ENCODE data around the gene EXOC4. TPM values are rescaled to one million over a fixed set of nuclear protein-coding genes. Genes with fewer than 3 reads are reported as not detected.

EXOC4 gene
- total RNA-seq, 1 donor from 2014 or later = 84.0 TPM

GRCh38 chr7:133836666-133837065, 583.8 kb downstream of the EXOC4 start:
- DNase-seq (ENCODE audit: low read depth) = no peak
- no peak overlapping the region for H3K4me3 ChIP-seq (ENCODE audit: low read depth, low read length)
- H3K27me3 ChIP-seq (ENCODE audit: control insufficient read depth, insufficient read depth, low read length) = no peaks in the 10 kb centered on the region
- FAIRE-seq = no peak
- H3K36me3 ChIP-seq (ENCODE audit: control insufficient read depth, insufficient read depth, low read length) = no peaks in the 10 kb centered on the region
- no peak for TF ChIP-seq CTCF (IDR thresholded peaks at IDR 0.05; ENCODE audit: insufficient read depth, low read length, severe bottlenecking)

- no peaks in the 10 kb centered on the region for H3K36me3 ChIP-seq (ENCODE audit: control insufficient read depth, insufficient read depth, low read length)
- DNase-seq (ENCODE audit: low read depth) = no peak
- no peak for TF ChIP-seq CTCF (IDR thresholded peaks at IDR 0.05; ENCODE audit: insufficient read depth, low read length, severe bottlenecking)
- no peak for FAIRE-seq
- H3K4me3 ChIP-seq (ENCODE audit: low read depth, low read length) = no peak overlapping the region
- H3K27me3 ChIP-seq (ENCODE audit: control insufficient read depth, insufficient read depth, low read length) = no peaks in the 10 kb centered on the region
Measured at GRCh38 chr7:133837224-133837623, 584.3 kb downstream of the EXOC4 start.

- no peak for DNase-seq (ENCODE audit: low read depth)
- Histone ChIP-seq H3K36me3 (ENCODE audit: control insufficient read depth, insufficient read depth, low read length) (no peaks in the 10 kb centered on the region), H3K27me3 (ENCODE audit: control insufficient read depth, insufficient read depth, low read length) (no peaks in the 10 kb centered on the region), H3K4me3 (ENCODE audit: low read depth, low read length) (no peak overlapping the region)
- FAIRE-seq = no peak
- no peak for TF ChIP-seq CTCF (IDR thresholded peaks at IDR 0.05; ENCODE audit: insufficient read depth, low read length, severe bottlenecking)
Measured at GRCh38 chr7:133839121-133839520, 586.2 kb downstream of the EXOC4 start.

- H3K27me3 ChIP-seq (ENCODE audit: control insufficient read depth, insufficient read depth, low read length) = no peaks in the 10 kb centered on the region
- no peak overlapping the region for H3K4me3 ChIP-seq (ENCODE audit: low read depth, low read length)
- no peak for DNase-seq (ENCODE audit: low read depth)
- H3K36me3 ChIP-seq (ENCODE audit: control insufficient read depth, insufficient read depth, low read length) = no peaks in the 10 kb centered on the region
- FAIRE-seq = no peak
- TF ChIP-seq CTCF (IDR thresholded peaks at IDR 0.05; ENCODE audit: insufficient read depth, low read length, severe bottlenecking) = no peak
Measured at GRCh38 chr7:133843341-133843740, 590.5 kb downstream of the EXOC4 start.

- no peak overlapping the region for H3K4me3 ChIP-seq (ENCODE audit: low read depth, low read length)
- H3K36me3 ChIP-seq (ENCODE audit: control insufficient read depth, insufficient read depth, low read length) = no peaks in the 10 kb centered on the region
- no peak for TF ChIP-seq CTCF (IDR thresholded peaks at IDR 0.05; ENCODE audit: insufficient read depth, low read length, severe bottlenecking)
- H3K27me3 ChIP-seq (ENCODE audit: control insufficient read depth, insufficient read depth, low read length) = no peaks in the 10 kb centered on the region
- FAIRE-seq (no peak), DNase-seq (ENCODE audit: low read depth) (no peak)
Measured at GRCh38 chr7:133845005-133845404, 592.1 kb downstream of the EXOC4 start.

GRCh38 chr7:133846203-133846945, 593.5 kb downstream of the EXOC4 start:
- no peak for TF ChIP-seq CTCF (IDR thresholded peaks at IDR 0.05; ENCODE audit: insufficient read depth, low read length, severe bottlenecking)
- FAIRE-seq = no peak
- no peak overlapping the region for H3K4me3 ChIP-seq (ENCODE audit: low read depth, low read length)
- DNase-seq (ENCODE audit: low read depth) = no peak
- no peaks in the 10 kb centered on the region for H3K27me3 ChIP-seq (ENCODE audit: control insufficient read depth, insufficient read depth, low read length)
- no peaks in the 10 kb centered on the region for H3K36me3 ChIP-seq (ENCODE audit: control insufficient read depth, insufficient read depth, low read length)
